Fibroblast of lung (primary cell): ENCODE measurements around the gene RAI1. TPM values are rescaled to one million over a fixed set of nuclear protein-coding genes. Genes with fewer than 3 reads are reported as not detected.

Experiments used
- DNase-seq, 2 donors: peaks; one replicate each; pipeline versions ENCODE4 v3.0.0 to v3.0.0-alpha.2; 2010; ENCODE audit warnings: low read depth in 2 of 2
- H2AFZ ChIP-seq: 2 replicates; pipeline ENCODE4 v1.5.1; 2012; ENCODE audit warnings: low read length, control low read depth, inconsistent platforms
- H3K27ac ChIP-seq: 2 replicates; pipeline ENCODE4 v1.5.1; 2011; ENCODE audit warnings: low read length, control low read depth; ENCODE audit not compliant: insufficient read depth
- H3K27me3 ChIP-seq: 2 replicates; pipeline ENCODE4 v1.5.1; 2011; ENCODE audit warnings: mild to moderate bottlenecking, low read length; ENCODE audit not compliant: control insufficient read depth, insufficient read depth
- H3K36me3 ChIP-seq: 2 replicates; pipeline ENCODE4 v1.5.1; 2011; ENCODE audit warnings: low read length; ENCODE audit not compliant: control insufficient read depth, insufficient read depth
- H3K4me1 ChIP-seq: 2 replicates; pipeline ENCODE4 v1.5.1; 2011; ENCODE audit warnings: low read length; ENCODE audit not compliant: control insufficient read depth, insufficient read depth; ENCODE audit errors: extremely low read depth
- H3K4me2 ChIP-seq: 2 replicates; pipeline ENCODE4 v1.5.1; 2011; ENCODE audit warnings: low read length, control low read depth; ENCODE audit not compliant: insufficient read depth; ENCODE audit errors: extremely low read depth
- H3K4me3 ChIP-seq, 4 experiments: fragments of 200-600 bp in 1 of 4; sonication (generic) in 1 of 4; replicated peaks in 1 of 4; 2 replicates each; pipeline ENCODE4 v1.5.1; 2011 to 2016; ENCODE audit warnings: low read length in 4 of 4, low read depth in 3 of 4, mild to moderate bottlenecking in 3 of 4, control low read depth in 2 of 4, inconsistent platforms in 1 of 4, mixed read lengths in 1 of 4; ENCODE audit not compliant: insufficient read depth in 1 of 4; ENCODE audit errors: control extremely low read depth in 1 of 4
- H3K79me2 ChIP-seq: 2 replicates; pipeline ENCODE4 v1.5.1; 2012; ENCODE audit warnings: mild to moderate bottlenecking, low read length, inconsistent platforms; ENCODE audit not compliant: control insufficient read depth, insufficient read depth
- H3K9ac ChIP-seq: 2 replicates; pipeline ENCODE4 v1.5.1; 2011; ENCODE audit warnings: mild to moderate bottlenecking, low read length, control low read depth; ENCODE audit not compliant: insufficient read depth
- H3K9me3 ChIP-seq: 2 replicates; pipeline ENCODE4 v1.5.1; 2012; ENCODE audit warnings: low read depth, low read length; ENCODE audit not compliant: control insufficient read depth, insufficient read depth
- H4K20me1 ChIP-seq: 2 replicates; pipeline ENCODE4 v1.5.1; 2011; ENCODE audit warnings: low read length; ENCODE audit not compliant: control insufficient read depth, insufficient read depth; ENCODE audit errors: extremely low read depth
- EZH2 ChIP-seq: IDR thresholded peaks from 2 replicates; pipeline ENCODE4 v1.5.1; 2012; ENCODE audit warnings: low read length, control low read depth, mild to moderate bottlenecking; ENCODE audit errors: missing control alignments
- polyA plus RNA-seq, 2 donors: library from polyadenylated mRNA; depleted of rRNA in 1 of 2; stranded (reverse) in 1 of 2; unstranded in 1 of 2; fragments of >200 nt; gene quantifications; 2 replicates each; pipeline ENCODE4 v1.2.1, GENCODE V29; 2011 to 2012; ENCODE audit warnings: missing spikeins in 1 of 2
- total RNA-seq: library from RNA; depleted of rRNA; stranded (reverse); fragments of >200 nt; gene quantifications from 2 replicates; pipeline ENCODE4 v1.2.1, GENCODE V29; 2014
- TF ChIP-seq, protein P1 (sequence below), 2 donors: IDR thresholded peaks in 1 of 2; conservative IDR thresholded peaks in 1 of 2; 1 replicate in 1 of 2; 2 replicates in 1 of 2; pipeline ENCODE4 v1.5.1; 2011 to 2012; ENCODE audit warnings: low read length in 2 of 2, control low read depth in 1 of 2, inconsistent platforms in 1 of 2, low read depth in 1 of 2, mild to moderate bottlenecking in 1 of 2

RAI1 gene
- total and polyA plus RNA-seq, 2 donors (not counting 1 experiment from before 2014, with no cell fraction given), result 2.1 to 6.6 TPM

DNA sequence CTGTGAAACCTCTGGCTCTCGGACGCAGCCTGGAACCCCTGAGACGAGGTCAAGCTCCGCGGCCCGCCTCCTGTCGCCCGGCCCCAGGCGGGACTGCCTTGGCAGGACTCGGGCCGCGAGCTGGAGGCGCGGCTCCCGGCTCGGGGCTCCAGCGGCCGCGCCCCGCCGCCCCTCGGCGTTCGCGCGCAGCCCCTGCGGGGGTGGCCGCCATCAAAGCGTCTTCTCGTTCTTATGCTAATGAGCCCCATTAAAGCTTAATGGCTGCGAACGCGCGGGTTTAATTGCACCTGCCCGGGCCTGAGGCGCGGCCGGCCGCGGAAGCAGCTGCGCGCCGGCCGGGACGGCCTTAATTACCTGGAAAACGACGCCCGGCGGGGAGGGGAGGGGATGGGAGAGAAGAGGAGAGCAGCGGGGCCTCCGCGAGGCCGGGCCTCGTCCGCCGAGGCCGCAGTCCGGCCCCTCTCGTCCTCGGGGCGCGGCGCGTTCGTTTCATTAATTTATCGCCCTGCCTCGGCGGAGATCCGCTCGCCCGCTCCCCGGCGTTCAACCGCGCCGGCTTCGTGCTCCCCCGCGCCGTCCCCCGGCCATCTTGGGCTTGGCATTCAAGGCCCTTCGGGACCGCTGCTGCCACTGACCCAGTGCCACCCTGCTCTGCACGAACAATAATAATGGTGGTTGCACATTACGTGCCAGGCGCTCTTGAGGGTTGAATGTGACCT is 19.2 kb downstream of the RAI1 start:
- no peak overlapping the region for H2AFZ ChIP-seq
- no peak for TF ChIP-seq EZH2
- TF ChIP-seq, protein P1, sequence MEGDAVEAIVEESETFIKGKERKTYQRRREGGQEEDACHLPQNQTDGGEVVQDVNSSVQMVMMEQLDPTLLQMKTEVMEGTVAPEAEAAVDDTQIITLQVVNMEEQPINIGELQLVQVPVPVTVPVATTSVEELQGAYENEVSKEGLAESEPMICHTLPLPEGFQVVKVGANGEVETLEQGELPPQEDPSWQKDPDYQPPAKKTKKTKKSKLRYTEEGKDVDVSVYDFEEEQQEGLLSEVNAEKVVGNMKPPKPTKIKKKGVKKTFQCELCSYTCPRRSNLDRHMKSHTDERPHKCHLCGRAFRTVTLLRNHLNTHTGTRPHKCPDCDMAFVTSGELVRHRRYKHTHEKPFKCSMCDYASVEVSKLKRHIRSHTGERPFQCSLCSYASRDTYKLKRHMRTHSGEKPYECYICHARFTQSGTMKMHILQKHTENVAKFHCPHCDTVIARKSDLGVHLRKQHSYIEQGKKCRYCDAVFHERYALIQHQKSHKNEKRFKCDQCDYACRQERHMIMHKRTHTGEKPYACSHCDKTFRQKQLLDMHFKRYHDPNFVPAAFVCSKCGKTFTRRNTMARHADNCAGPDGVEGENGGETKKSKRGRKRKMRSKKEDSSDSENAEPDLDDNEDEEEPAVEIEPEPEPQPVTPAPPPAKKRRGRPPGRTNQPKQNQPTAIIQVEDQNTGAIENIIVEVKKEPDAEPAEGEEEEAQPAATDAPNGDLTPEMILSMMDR (conservative IDR thresholded peaks at IDR 0.05 in 1 of 2, IDR thresholded peaks at IDR 0.05 in 1 of 2; ENCODE audit: low read depth in 1 of 2, low read length in 2 of 2), result no peak
- H3K27me3 ChIP-seq, result no peaks in the 10 kb centered on the region
- H3K4me2 ChIP-seq, result peak overlapping the region; percentile 32
- peaks cover 14% of the 10 kb centered on the region for H3K4me1 ChIP-seq
- H3K36me3 ChIP-seq, result no peaks in the 10 kb centered on the region
- H3K9ac ChIP-seq, result no peak overlapping the region
- DNase-seq, result no peak
- peak overlapping the region in 2 of 4 experiments; percentile 9 to 27 for H3K4me3 ChIP-seq
- H4K20me1 ChIP-seq, result no peaks in the 10 kb centered on the region
- H3K9me3 ChIP-seq, result no peaks in the 10 kb centered on the region
- no peak overlapping the region for H3K27ac ChIP-seq
- peaks cover 86% of the 10 kb centered on the region for H3K79me2 ChIP-seq

- no peaks in the 10 kb centered on the region for H4K20me1 ChIP-seq
- peaks cover 12% of the 10 kb centered on the region for H3K4me1 ChIP-seq
- H3K4me2 ChIP-seq, result no peak overlapping the region
- H3K4me3 ChIP-seq, result no peak overlapping the region
- no peaks in the 10 kb centered on the region for H3K36me3 ChIP-seq
- TF ChIP-seq, protein P1 (conservative IDR thresholded peaks at IDR 0.05 in 1 of 2, IDR thresholded peaks at IDR 0.05 in 1 of 2; ENCODE audit: low read depth in 1 of 2, low read length in 2 of 2), result no peak
- TF ChIP-seq EZH2, result no peak
- H2AFZ ChIP-seq, result no peak overlapping the region
- no peaks in the 10 kb centered on the region for H3K27me3 ChIP-seq
- H3K9me3 ChIP-seq, result no peaks in the 10 kb centered on the region
- no peak overlapping the region for H3K27ac ChIP-seq
- peaks cover 80% of the 10 kb centered on the region for H3K79me2 ChIP-seq
- no peak for DNase-seq
- no peak overlapping the region for H3K9ac ChIP-seq
Observed at GRCh38 chr17:17701112-17701511, 19.9 kb downstream of the RAI1 start.

DNA sequence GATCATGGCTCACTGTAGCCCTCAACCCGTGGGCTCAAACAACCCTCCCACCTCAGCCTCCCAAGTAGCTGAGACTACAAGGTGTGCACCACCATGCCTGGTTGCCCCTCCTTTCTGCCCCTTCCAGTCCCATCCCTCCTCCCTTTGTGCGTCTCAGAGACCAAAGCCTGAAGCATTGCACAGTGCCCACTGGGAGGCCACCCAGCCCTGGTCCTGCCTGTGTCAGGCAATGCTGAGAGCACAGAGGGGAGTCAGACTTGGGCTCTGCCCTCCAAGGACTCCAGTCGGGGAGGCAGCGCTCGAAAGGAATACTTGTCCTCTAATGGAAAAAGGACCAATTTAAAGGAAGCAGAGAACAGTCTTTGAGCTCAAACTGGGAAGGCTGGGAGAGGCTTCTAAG is 20.4 kb downstream of the RAI1 start:
- peaks cover 12% of the 10 kb centered on the region for H3K4me1 ChIP-seq
- H3K27me3 ChIP-seq, result no peaks in the 10 kb centered on the region
- no peak overlapping the region for H2AFZ ChIP-seq
- TF ChIP-seq EZH2, result no peak
- TF ChIP-seq, protein P1 (conservative IDR thresholded peaks at IDR 0.05 in 1 of 2, IDR thresholded peaks at IDR 0.05 in 1 of 2; ENCODE audit: low read depth in 1 of 2, low read length in 2 of 2), result no peak
- no peak overlapping the region for H3K4me3 ChIP-seq
- H3K9me3 ChIP-seq, result no peaks in the 10 kb centered on the region
- no peak overlapping the region for H3K4me2 ChIP-seq
- no peaks in the 10 kb centered on the region for H3K36me3 ChIP-seq
- DNase-seq, result no peak
- no peak overlapping the region for H3K9ac ChIP-seq
- H3K79me2 ChIP-seq, result peaks cover 77% of the 10 kb centered on the region
- H3K27ac ChIP-seq, result no peak overlapping the region
- no peaks in the 10 kb centered on the region for H4K20me1 ChIP-seq
